WERI-Rb-1 (cell line): ENCODE measurements around the gene SLC26A6.
A peak's percentile ranks its signal among the peaks of the same experiment; 100 is the strongest.

Experiments
- DNase-seq: peaks from one replicate; pipeline ENCODE4 v3.0.0-alpha.2; 2020
- H3K27ac ChIP-seq: fragments of 250-450 bp; sonication (Bioruptor Pico); 2 replicates; pipeline ENCODE4 v1.5.1; 2020; ENCODE audit warnings: mild to moderate bottlenecking, moderate library complexity
- H3K27me3 ChIP-seq: fragments of 250-450 bp; sonication (Bioruptor Pico); 2 replicates; pipeline ENCODE4 v1.5.1; 2021; ENCODE audit warnings: mild to moderate bottlenecking, low read depth, moderate library complexity; ENCODE audit not compliant: insufficient read depth, severe bottlenecking
- H3K36me3 ChIP-seq: fragments of 250-450 bp; sonication (Bioruptor Pico); 2 replicates; pipeline ENCODE4 v1.5.1; 2020; ENCODE audit warnings: mild to moderate bottlenecking, moderate library complexity
- H3K4me3 ChIP-seq: 2 replicates; pipeline ENCODE4 v1.5.1; 2011; ENCODE audit warnings: low read depth, mild to moderate bottlenecking, control low read depth, low read length
- H3K9me3 ChIP-seq: fragments of 250-450 bp; sonication (Bioruptor Pico); 2 replicates; pipeline ENCODE4 v1.5.1; 2021; ENCODE audit warnings: mild to moderate bottlenecking, moderate library complexity; ENCODE audit not compliant: severe bottlenecking
- TF ChIP-seq, protein P1 (sequence below): IDR thresholded peaks from 2 replicates; pipeline ENCODE4 v1.5.1; 2011; ENCODE audit warnings: low read depth, mild to moderate bottlenecking, control low read depth, inconsistent platforms, low read length

The SLC26A6 gene, protein sequence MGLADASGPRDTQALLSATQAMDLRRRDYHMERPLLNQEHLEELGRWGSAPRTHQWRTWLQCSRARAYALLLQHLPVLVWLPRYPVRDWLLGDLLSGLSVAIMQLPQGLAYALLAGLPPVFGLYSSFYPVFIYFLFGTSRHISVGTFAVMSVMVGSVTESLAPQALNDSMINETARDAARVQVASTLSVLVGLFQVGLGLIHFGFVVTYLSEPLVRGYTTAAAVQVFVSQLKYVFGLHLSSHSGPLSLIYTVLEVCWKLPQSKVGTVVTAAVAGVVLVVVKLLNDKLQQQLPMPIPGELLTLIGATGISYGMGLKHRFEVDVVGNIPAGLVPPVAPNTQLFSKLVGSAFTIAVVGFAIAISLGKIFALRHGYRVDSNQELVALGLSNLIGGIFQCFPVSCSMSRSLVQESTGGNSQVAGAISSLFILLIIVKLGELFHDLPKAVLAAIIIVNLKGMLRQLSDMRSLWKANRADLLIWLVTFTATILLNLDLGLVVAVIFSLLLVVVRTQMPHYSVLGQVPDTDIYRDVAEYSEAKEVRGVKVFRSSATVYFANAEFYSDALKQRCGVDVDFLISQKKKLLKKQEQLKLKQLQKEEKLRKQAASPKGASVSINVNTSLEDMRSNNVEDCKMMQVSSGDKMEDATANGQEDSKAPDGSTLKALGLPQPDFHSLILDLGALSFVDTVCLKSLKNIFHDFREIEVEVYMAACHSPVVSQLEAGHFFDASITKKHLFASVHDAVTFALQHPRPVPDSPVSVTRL

DNA sequence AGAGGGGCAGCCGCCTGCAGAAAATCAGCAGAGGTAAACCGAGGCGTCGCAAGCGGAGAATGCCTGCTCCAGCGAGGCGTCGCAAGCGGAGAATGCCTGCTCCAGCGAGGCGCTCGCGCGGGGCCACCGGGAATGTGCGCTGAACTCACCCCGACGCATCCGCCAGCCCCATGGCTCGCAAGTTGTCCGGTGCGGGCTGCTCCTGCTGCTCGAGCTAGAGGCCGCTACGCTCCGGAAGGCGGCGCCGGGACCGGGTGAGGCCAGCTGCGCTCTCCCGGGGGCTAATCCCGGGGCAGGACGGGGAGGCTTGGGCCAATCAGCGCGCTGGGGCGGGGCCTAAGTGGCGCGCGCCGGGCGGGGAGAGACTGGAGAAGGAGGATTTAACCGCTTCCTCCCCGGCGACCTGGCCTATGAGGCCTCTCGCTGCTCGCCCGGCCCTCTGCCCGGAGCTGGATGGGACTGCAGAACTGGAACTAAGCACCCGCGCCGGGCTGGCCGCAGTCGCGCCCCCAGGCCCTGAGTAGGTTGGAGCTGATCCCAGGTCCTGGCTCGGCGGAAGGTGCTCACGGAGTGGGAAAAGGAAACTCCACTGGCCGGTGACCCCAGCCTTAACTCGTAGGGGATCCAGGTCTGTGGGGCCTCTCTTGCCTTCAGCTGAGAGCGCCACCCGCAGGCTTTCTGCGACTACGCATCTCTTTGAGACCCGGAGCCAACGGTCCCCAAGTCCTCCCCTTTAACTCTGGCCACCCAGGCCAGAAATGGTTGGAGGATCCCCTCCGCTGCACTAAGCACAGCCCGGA lies at the start of gene SLC26A6:
SLC26A6 (minus strand) TSS at position 240 of the 800 bp plus-strand sequence; CDS start at position 172, 68 bp downstream.
- Histone ChIP-seq H3K4me3 (peak within 1 kb of the TSS; percentile 54), H3K9me3 (no peaks in the 10 kb centered on the region), H3K27ac (peak within 1 kb of the TSS; percentile 72), H3K27me3 (no peaks in the 10 kb centered on the region), H3K36me3 (peaks cover 54% of the 10 kb centered on the region)
- DNase-seq = peak; percentile 98
- TF ChIP-seq, protein P1, sequence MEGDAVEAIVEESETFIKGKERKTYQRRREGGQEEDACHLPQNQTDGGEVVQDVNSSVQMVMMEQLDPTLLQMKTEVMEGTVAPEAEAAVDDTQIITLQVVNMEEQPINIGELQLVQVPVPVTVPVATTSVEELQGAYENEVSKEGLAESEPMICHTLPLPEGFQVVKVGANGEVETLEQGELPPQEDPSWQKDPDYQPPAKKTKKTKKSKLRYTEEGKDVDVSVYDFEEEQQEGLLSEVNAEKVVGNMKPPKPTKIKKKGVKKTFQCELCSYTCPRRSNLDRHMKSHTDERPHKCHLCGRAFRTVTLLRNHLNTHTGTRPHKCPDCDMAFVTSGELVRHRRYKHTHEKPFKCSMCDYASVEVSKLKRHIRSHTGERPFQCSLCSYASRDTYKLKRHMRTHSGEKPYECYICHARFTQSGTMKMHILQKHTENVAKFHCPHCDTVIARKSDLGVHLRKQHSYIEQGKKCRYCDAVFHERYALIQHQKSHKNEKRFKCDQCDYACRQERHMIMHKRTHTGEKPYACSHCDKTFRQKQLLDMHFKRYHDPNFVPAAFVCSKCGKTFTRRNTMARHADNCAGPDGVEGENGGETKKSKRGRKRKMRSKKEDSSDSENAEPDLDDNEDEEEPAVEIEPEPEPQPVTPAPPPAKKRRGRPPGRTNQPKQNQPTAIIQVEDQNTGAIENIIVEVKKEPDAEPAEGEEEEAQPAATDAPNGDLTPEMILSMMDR = peak; percentile 91

DNA sequence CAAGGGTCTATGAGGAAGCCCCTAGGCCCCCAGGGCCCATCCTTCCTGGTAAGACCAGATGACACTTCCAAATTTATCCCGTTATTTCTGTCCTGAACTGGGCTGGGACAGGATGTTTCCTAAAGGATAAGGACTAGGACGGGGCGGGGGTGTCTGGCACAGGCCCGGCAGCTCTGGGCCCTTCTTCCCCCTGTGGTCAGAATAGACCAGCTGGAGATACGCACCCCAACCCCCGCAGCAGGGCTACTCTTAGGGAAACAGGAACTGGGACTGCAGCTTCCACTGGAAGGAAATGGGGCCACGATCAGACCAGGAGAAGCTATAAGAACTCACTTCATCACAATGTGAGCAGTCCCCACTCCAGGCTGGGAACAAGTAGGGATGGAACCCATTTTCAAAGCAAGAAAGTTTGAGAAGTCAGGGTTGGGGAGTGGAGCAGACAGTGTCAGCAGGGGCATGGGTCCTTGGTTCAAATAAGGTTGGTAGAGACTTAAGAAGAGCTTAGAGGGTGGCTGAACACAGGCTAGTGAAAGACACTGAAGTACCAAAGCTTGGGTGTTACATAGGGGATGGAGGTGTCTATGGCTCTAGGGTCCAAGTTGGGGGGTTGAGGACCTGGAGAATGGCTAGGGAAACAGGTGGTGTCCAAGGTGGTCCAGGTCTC lies 49.4 kb upstream of the SLC26A6 start:
- H3K27me3 ChIP-seq = no peaks in the 10 kb centered on the region
- peaks cover 71% of the 10 kb centered on the region for H3K36me3 ChIP-seq
- peak; percentile 35 for DNase-seq
- peak overlapping the region; percentile 82 for H3K4me3 ChIP-seq
- TF ChIP-seq, protein P1 = no peak
- H3K27ac ChIP-seq = no peak overlapping the region; the same call in 1 of the 2 replicates
- H3K9me3 ChIP-seq = no peaks in the 10 kb centered on the region

DNA sequence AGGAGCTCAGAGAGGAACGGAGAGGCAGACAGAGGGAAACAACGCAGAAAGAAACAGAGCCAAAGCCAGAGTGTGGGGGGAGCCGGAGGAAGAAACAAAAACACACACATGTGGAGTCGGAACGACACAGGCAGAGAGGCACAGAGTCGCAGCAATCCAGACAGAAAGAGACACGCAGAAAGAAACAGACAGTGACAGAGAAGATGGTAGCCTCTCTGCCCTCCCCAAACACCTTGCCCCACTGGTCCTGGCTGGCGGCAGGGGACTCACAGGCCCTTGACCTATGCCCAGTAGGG lies 48.7 kb upstream of the SLC26A6 start:
- Histone ChIP-seq H3K9me3 (no peaks in the 10 kb centered on the region), H3K27ac (no peak overlapping the region; the same call in 1 of the 2 replicates), H3K27me3 (no peaks in the 10 kb centered on the region), H3K4me3 (no peak overlapping the region), H3K36me3 (peaks cover 71% of the 10 kb centered on the region)
- DNase-seq = no peak
- TF ChIP-seq, protein P1 = no peak

DNA sequence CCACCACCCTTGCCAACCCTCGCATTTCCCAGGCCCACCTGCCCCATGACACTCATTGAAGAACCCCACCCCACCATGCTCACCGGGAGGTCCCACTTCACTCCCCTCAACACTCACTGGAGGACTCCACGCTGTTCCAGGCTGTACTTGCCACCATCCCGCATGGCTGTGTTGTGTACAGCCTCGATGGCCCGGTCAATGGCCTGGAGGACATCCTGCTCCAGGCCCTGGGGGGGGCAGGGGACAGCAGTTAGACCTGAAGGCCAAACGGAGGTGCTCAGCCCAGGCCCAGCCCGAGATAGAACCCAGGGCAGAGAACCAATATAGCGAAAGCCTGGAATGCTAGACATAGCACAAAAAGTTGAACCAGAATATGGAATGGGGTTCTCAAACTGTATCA lies 47.5 kb upstream of the SLC26A6 start:
- Histone ChIP-seq H3K4me3 (no peak overlapping the region), H3K36me3 (peaks cover 71% of the 10 kb centered on the region), H3K27me3 (no peaks in the 10 kb centered on the region), H3K9me3 (no peaks in the 10 kb centered on the region), H3K27ac (no peak overlapping the region)
- TF ChIP-seq, protein P1 = no peak
- no peak for DNase-seq

DNA sequence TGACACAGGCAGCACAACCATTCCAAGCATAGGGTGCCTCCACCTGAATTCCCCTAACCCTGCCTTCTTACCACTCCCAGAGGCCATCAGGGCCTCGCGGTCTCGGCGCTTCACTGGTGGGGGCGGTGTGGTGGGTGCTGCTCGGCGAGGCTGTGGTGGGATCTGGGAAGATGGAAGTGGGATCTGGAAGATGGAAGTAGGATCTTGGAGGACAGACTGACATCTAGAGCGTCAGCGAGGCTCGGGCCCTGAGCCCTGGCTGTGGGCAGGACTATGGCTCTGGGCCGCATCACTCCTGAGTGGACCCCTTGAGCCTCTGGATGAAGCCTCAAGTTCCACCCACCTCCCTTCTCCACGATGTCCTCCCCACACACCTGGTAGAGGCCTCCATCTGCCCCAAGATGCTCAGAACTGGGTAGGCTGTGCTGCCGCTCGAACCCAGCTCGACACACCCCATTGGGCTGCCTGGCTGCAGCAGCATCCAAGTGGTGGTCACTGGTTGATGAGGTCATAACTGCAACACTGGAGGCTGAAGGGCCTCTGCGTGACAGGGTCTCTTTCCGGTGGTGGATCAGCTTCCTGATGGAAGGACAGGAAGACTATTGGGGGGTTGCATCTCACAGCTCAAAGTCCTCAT lies 46.8 kb upstream of the SLC26A6 start:
- H3K27ac ChIP-seq = no peak overlapping the region
- H3K9me3 ChIP-seq = no peaks in the 10 kb centered on the region
- TF ChIP-seq, protein P1 = no peak
- H3K4me3 ChIP-seq = no peak overlapping the region
- peaks cover 70% of the 10 kb centered on the region for H3K36me3 ChIP-seq
- H3K27me3 ChIP-seq = no peaks in the 10 kb centered on the region
- DNase-seq = no peak
